Measurements from ENCODE around the gene LAMP1. TPM values are rescaled to one million over a fixed set of nuclear protein-coding genes. Genes with fewer than 3 reads are reported as not detected.
"Not testable (repeated sequence)": the region's sequence is repeated elsewhere in the genome, so short reads cannot be mapped to it uniquely, and the experiment has no call there.

LAMP1 gene
- total RNA-seq, 1 donor = 216 TPM

- Histone ChIP-seq H3K36me3 (ENCODE audit: insufficient read depth, low read length) (no peaks in the 10 kb centered on the region), H2AFZ (ENCODE audit: low read length) (no peak overlapping the region), H3K27ac (ENCODE audit: low read depth, low read length) (no peak overlapping the region), H3K9me3 (ENCODE audit: low read depth, low read length) (no peaks in the 10 kb centered on the region), H3K4me2 (ENCODE audit: insufficient read depth, low read length) (no peak overlapping the region), H3K4me1 (ENCODE audit: insufficient read depth, low read length) (no peaks in the 10 kb centered on the region), H3K27me3 (ENCODE audit: insufficient read depth, low read length) (no peaks in the 10 kb centered on the region), H3K79me2 (ENCODE audit: insufficient read depth, low read length) (no peaks in the 10 kb centered on the region), H4K20me1 (ENCODE audit: insufficient read depth, low read length) (no peaks in the 10 kb centered on the region), H3K4me3 (ENCODE audit: insufficient read depth, low read length) (no peak overlapping the region)
- TF ChIP-seq CTCF (IDR thresholded peaks at IDR 0.05; ENCODE audit: extremely low read depth, low read depth, low read length) = no peak
- DNase-seq (ENCODE audit: insufficient read length, low spot score, missing footprints) = peak; percentile 29
Observed at GRCh38 chr13:113342820-113343691, 46.0 kb downstream of the LAMP1 start.

- H3K4me3 ChIP-seq (ENCODE audit: insufficient read depth, low read length) = no peak overlapping the region
- H3K27ac ChIP-seq (ENCODE audit: low read depth, low read length) = no peak overlapping the region
- no peaks in the 10 kb centered on the region for H3K9me3 ChIP-seq (ENCODE audit: low read depth, low read length)
- peak; percentile 14 for DNase-seq (ENCODE audit: insufficient read length, low spot score, missing footprints)
- no peaks in the 10 kb centered on the region for H3K4me1 ChIP-seq (ENCODE audit: insufficient read depth, low read length)
- no peak for TF ChIP-seq CTCF (IDR thresholded peaks at IDR 0.05; ENCODE audit: extremely low read depth, low read depth, low read length)
- no peak overlapping the region for H3K4me2 ChIP-seq (ENCODE audit: insufficient read depth, low read length)
- H3K36me3 ChIP-seq (ENCODE audit: insufficient read depth, low read length) = no peaks in the 10 kb centered on the region
- no peaks in the 10 kb centered on the region for H4K20me1 ChIP-seq (ENCODE audit: insufficient read depth, low read length)
- no peaks in the 10 kb centered on the region for H3K79me2 ChIP-seq (ENCODE audit: insufficient read depth, low read length)
- H2AFZ ChIP-seq (ENCODE audit: low read length) = no peak overlapping the region
- H3K27me3 ChIP-seq (ENCODE audit: insufficient read depth, low read length) = no peaks in the 10 kb centered on the region
Observed at GRCh38 chr13:113343692-113343968, 46.6 kb downstream of the LAMP1 start.

GRCh38 chr13:113345486-113345885 lies 48.4 kb downstream of the LAMP1 start:
- TF ChIP-seq CTCF (IDR thresholded peaks at IDR 0.05; ENCODE audit: extremely low read depth, low read depth, low read length) = no peak
- Histone ChIP-seq H3K4me2 (ENCODE audit: insufficient read depth, low read length) (no peak overlapping the region), H3K79me2 (ENCODE audit: insufficient read depth, low read length) (no peaks in the 10 kb centered on the region), H3K4me1 (ENCODE audit: insufficient read depth, low read length) (no peaks in the 10 kb centered on the region), H3K4me3 (ENCODE audit: insufficient read depth, low read length) (no peak overlapping the region), H2AFZ (ENCODE audit: low read length) (no peak overlapping the region), H3K27ac (ENCODE audit: low read depth, low read length) (no peak overlapping the region), H3K27me3 (ENCODE audit: insufficient read depth, low read length) (no peaks in the 10 kb centered on the region), H3K36me3 (ENCODE audit: insufficient read depth, low read length) (no peaks in the 10 kb centered on the region), H4K20me1 (ENCODE audit: insufficient read depth, low read length) (no peaks in the 10 kb centered on the region), H3K9me3 (ENCODE audit: low read depth, low read length) (no peaks in the 10 kb centered on the region)
- DNase-seq (ENCODE audit: insufficient read length, low spot score, missing footprints) = no peak

- H3K27me3 ChIP-seq (ENCODE audit: insufficient read depth, low read length); H3K27ac ChIP-seq (ENCODE audit: low read depth, low read length); DNase-seq (ENCODE audit: insufficient read length, low spot score, missing footprints); H3K79me2 ChIP-seq (ENCODE audit: insufficient read depth, low read length); H3K4me3 ChIP-seq (ENCODE audit: insufficient read depth, low read length); H3K9me3 ChIP-seq (ENCODE audit: low read depth, low read length); H3K4me1 ChIP-seq (ENCODE audit: insufficient read depth, low read length); H4K20me1 ChIP-seq (ENCODE audit: insufficient read depth, low read length); H2AFZ ChIP-seq (ENCODE audit: low read length); H3K36me3 ChIP-seq (ENCODE audit: insufficient read depth, low read length); H3K4me2 ChIP-seq (ENCODE audit: insufficient read depth, low read length): not testable (repeated sequence)
Observed at GRCh38 chr13:113347736-113348225, 50.7 kb downstream of the LAMP1 start.

Data from osteoblast (primary cell).